Mesodermal cell (in vitro differentiated cells): Measurements from ENCODE around the gene RPS17.
A peak's percentile ranks its signal among the peaks of the same experiment; 100 is the strongest.
"Not testable (repeated sequence)": the region's sequence is repeated elsewhere in the genome, so short reads cannot be mapped to it uniquely, and the experiment has no call there.

Experiments used
- H3K27ac ChIP-seq: 2 replicates; pipeline ENCODE4 v1.7.0; 2013; ENCODE audit warnings: mild to moderate bottlenecking, low read depth, low read length, moderate library complexity; ENCODE audit not compliant: severe bottlenecking
- H3K36me3 ChIP-seq: 2 replicates; pipeline ENCODE4 v1.7.1; 2013; ENCODE audit warnings: mild to moderate bottlenecking, low read length, moderate library complexity; ENCODE audit not compliant: control insufficient read depth, insufficient read depth
- H3K4me1 ChIP-seq: one replicate; pipeline ENCODE4 v1.7.1; 2013; ENCODE audit warnings: mild to moderate bottlenecking, low read length; ENCODE audit not compliant: insufficient read depth, control insufficient read depth, poor library complexity, severe bottlenecking
- H3K4me3 ChIP-seq: 2 replicates; pipeline ENCODE4 v1.7.0; 2013; ENCODE audit warnings: low read length, control low read depth, mild to moderate bottlenecking; ENCODE audit not compliant: insufficient read depth, poor library complexity, severe bottlenecking; ENCODE audit errors: extremely low read depth
- H3K9me3 ChIP-seq: 2 replicates; pipeline ENCODE4 v1.7.1; 2013; ENCODE audit warnings: mild to moderate bottlenecking, low read length, moderate library complexity; ENCODE audit not compliant: control insufficient read depth
- WGBS, 2 experiments: methylation state at CpG; one replicate each; pipeline ENCODE4 v1.1.5; 2013; ENCODE audit warnings: missing lambda C conversion rate in 2 of 2; ENCODE audit not compliant: insufficient coverage in 2 of 2; 5-methylcytosine and 5-hydroxymethylcytosine counted together

Gene RPS17

GRCh38 chr15:82535566-82536408, 4.5 kb downstream of the RPS17 start:
- H3K9me3 ChIP-seq: no peaks in the 10 kb centered on the region
- peaks cover 61% of the 10 kb centered on the region for H3K36me3 ChIP-seq
- H3K4me3 ChIP-seq: no peak overlapping the region
- 94 to 95% methylated on average over 6 to 8 of the region's 9 CpGs for whole genome bisulfite sequencing, 2 experiments
- peaks cover 6% of the 10 kb centered on the region for H3K4me1 ChIP-seq
- H3K27ac ChIP-seq: peak overlapping the region; percentile 41

- 92 to 97% methylated on average over 3 to 4 of the region's 5 CpGs for WGBS, 2 experiments
- H3K4me3 ChIP-seq, H3K9me3 ChIP-seq, H3K27ac ChIP-seq: not testable (repeated sequence)
- Histone ChIP-seq H3K36me3 (peaks cover 61% of the 10 kb centered on the region), H3K4me1 (peaks cover 10% of the 10 kb centered on the region)
These were observed 5.1 kb downstream of the RPS17 start for GRCh38 chr15:82535151-82535550.

GRCh38 chr15:82534457-82534861, 5.8 kb downstream of the RPS17 start:
- H3K9me3 ChIP-seq, H3K27ac ChIP-seq, H3K4me3 ChIP-seq: not testable (repeated sequence)
- Histone ChIP-seq H3K4me1 (peaks cover 10% of the 10 kb centered on the region), H3K36me3 (peaks cover 56% of the 10 kb centered on the region)
- WGBS, 2 experiments: 100% methylated on average over 2 of the region's 3 CpGs; no CpG with 5 or more reads in 1 of the 2 experiments

- peaks cover 49% of the 10 kb centered on the region for H3K36me3 ChIP-seq
- H3K27ac ChIP-seq: no peak overlapping the region
- peaks cover 8% of the 10 kb centered on the region for H3K4me1 ChIP-seq
- 93 to 97% methylated on average over 3 of the region's 3 CpGs for WGBS, 2 experiments
- no peaks in the 10 kb centered on the region for H3K9me3 ChIP-seq
- no peak overlapping the region for H3K4me3 ChIP-seq
These were observed 6.5 kb downstream of the RPS17 start for GRCh38 chr15:82533801-82534200.

- 91 to 97% methylated on average over 15 of the region's 15 CpGs for WGBS, 2 experiments
- no peaks in the 10 kb centered on the region for H3K9me3 ChIP-seq
- H3K4me1 ChIP-seq: peaks cover 8% of the 10 kb centered on the region
- no peak overlapping the region for H3K27ac ChIP-seq
- no peak overlapping the region for H3K4me3 ChIP-seq
- H3K36me3 ChIP-seq: peaks cover 42% of the 10 kb centered on the region
These were observed 7.2 kb downstream of the RPS17 start for GRCh38 chr15:82532991-82533481.

GRCh38 chr15:82532383-82532990, 7.8 kb downstream of the RPS17 start:
- Histone ChIP-seq H3K27ac (no peak overlapping the region), H3K4me1 (peaks cover 8% of the 10 kb centered on the region), H3K9me3 (no peaks in the 10 kb centered on the region), H3K4me3 (no peak overlapping the region), H3K36me3 (peaks cover 36% of the 10 kb centered on the region)
- 94 to 98% methylated on average over 6 to 8 of the region's 9 CpGs for WGBS, 2 experiments

GRCh38 chr15:82531496-82532382, 8.5 kb downstream of the RPS17 start:
- 84 to 90% methylated on average over 5 to 8 of the region's 11 CpGs for WGBS, 2 experiments
- Histone ChIP-seq H3K4me3 (no peak overlapping the region), H3K27ac (no peak overlapping the region)

GRCh38 chr15:82530606-82531379, 9.5 kb downstream of the RPS17 start:
- Histone ChIP-seq H3K9me3 (no peaks in the 10 kb centered on the region), H3K27ac (no peak overlapping the region), H3K4me3 (no peak overlapping the region), H3K4me1 (peaks cover 4% of the 10 kb centered on the region), H3K36me3 (peaks cover 19% of the 10 kb centered on the region)
- WGBS, 2 experiments: 20 to 36% methylated on average over 6 to 8 of the region's 10 CpGs

More at GRCh38 chr15:82531496-82532382, 8.5 kb downstream of the RPS17 start:
- Histone ChIP-seq H3K36me3 (peaks cover 29% of the 10 kb centered on the region), H3K9me3 (no peaks in the 10 kb centered on the region), H3K4me1 (peaks cover 4% of the 10 kb centered on the region)

GRCh38 chr15:82530006-82530405, 10.3 kb downstream of the RPS17 start:
- no peak overlapping the region for H3K27ac ChIP-seq
- 100% methylated on average over 1 of the region's 3 CpGs for WGBS, 2 experiments
- no peaks in the 10 kb centered on the region for H3K9me3 ChIP-seq

GRCh38 chr15:82513587-82513986, 26.7 kb downstream of the RPS17 start:
- WGBS, 2 experiments: no CpG with 5 or more reads among the region's 48 CpGs
- H3K27ac ChIP-seq, H3K4me3 ChIP-seq, H3K36me3 ChIP-seq, H3K4me1 ChIP-seq, H3K9me3 ChIP-seq: not testable (repeated sequence)

More at GRCh38 chr15:82530006-82530405, 10.3 kb downstream of the RPS17 start:
- Histone ChIP-seq H3K4me1 (peaks cover 4% of the 10 kb centered on the region), H3K4me3 (no peak overlapping the region), H3K36me3 (peaks cover 11% of the 10 kb centered on the region)
